PFSK-1 (cell line): ENCODE data around the gene FLT3.

Experiments
- POLR2AphosphoS5 ChIP-seq: IDR thresholded peaks from 2 replicates; pipeline ENCODE4 v1.6.1; 2012; ENCODE audit warnings: low read depth, mild to moderate bottlenecking, control low read depth, low read length, moderate library complexity
- TAF1 ChIP-seq: IDR thresholded peaks from 2 replicates; pipeline ENCODE4 v1.6.1; 2012; ENCODE audit warnings: low read length, control low read depth, borderline replicate concordance; ENCODE audit not compliant: insufficient read depth

DNA sequence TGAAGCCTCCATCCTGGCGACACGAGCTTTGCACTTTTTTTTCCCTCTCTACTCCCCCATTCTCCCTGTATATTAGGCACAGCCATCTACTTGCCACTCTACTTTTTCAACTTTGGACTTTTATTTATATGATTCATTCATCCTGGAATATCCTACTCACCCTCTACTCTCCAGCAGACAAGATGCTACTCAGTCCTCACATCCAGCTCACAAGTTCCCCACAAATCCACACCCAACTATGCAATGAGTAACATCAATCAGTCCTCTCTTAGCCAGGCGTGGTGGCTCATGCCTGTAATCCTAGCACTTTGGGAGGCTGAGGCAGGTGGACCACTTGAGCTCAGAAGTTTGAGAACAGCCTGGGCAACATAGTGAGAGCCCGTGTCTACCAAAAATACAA is 88.0 kb downstream of the FLT3 start:
- TF ChIP-seq TAF1, result no peak
- TF ChIP-seq POLR2AphosphoS5, result no peak
